ENCODE results near the gene NHERF2. TPM values are rescaled to one million over a fixed set of nuclear protein-coding genes. Genes with fewer than 3 reads are reported as not detected.

NHERF2 gene
- polyA plus RNA-seq, 5 donors, result 63.1 to 196 (median 91.8) TPM

- DNase-seq, result no peak
These were observed 28.0 kb downstream of the NHERF2 start for GRCh38 chr16:2054543-2055245.

- DNase-seq, result no peak
These were observed 29.4 kb downstream of the NHERF2 start for GRCh38 chr16:2056077-2056476.

- DNase-seq, result no peak
These were observed 30.1 kb downstream of the NHERF2 start for GRCh38 chr16:2056681-2057407.

- DNase-seq, result no peak
These were observed 30.7 kb downstream of the NHERF2 start for GRCh38 chr16:2057438-2057837.

GRCh38 chr16:2058420-2058819, 31.7 kb downstream of the NHERF2 start:
- no peak for DNase-seq

GRCh38 chr16:2058872-2059271, 32.2 kb downstream of the NHERF2 start:
- DNase-seq, result no peak

GRCh38 chr16:2060346-2060745, 33.6 kb downstream of the NHERF2 start:
- no peak for DNase-seq

GRCh38 chr16:2061023-2061422, 34.3 kb downstream of the NHERF2 start:
- DNase-seq, result no peak

- DNase-seq, result no peak
These were observed 34.8 kb downstream of the NHERF2 start for GRCh38 chr16:2061526-2061925.

GRCh38 chr16:2062801-2063200, 36.1 kb downstream of the NHERF2 start:
- no peak for DNase-seq

- no peak for DNase-seq
These were observed 37.2 kb downstream of the NHERF2 start for GRCh38 chr16:2063861-2064260.

GRCh38 chr16:2064368-2064945, 37.8 kb downstream of the NHERF2 start:
- DNase-seq, result no peak

GRCh38 chr16:2066139-2066538, 39.4 kb downstream of the NHERF2 start:
- DNase-seq, result no peak

GRCh38 chr16:2070576-2071453, 44.1 kb downstream of the NHERF2 start:
- no peak for DNase-seq

GRCh38 chr16:2071454-2072202, 44.9 kb downstream of the NHERF2 start:
- no peak for DNase-seq

GRCh38 chr16:2072926-2073325, 46.2 kb downstream of the NHERF2 start:
- DNase-seq, result no peak

GRCh38 chr16:2074071-2074470, 47.4 kb downstream of the NHERF2 start:
- no peak for DNase-seq

- DNase-seq, result no peak
These were observed 48.9 kb downstream of the NHERF2 start for GRCh38 chr16:2075631-2076030.

GRCh38 chr16:2076072-2076865, 49.6 kb downstream of the NHERF2 start:
- no peak for DNase-seq

- no peak for DNase-seq
These were observed 50.3 kb downstream of the NHERF2 start for GRCh38 chr16:2077016-2077415.
